HEK293 (cell line): Measurements from ENCODE around the gene DCHS2.

Source experiments
- CTCF ChIA-PET: fragments of 350-600 bp; formaldehyde crosslinking; extraction: SDS; loops from one replicate; lab custom pipeline; 2021; ENCODE audit warnings: antibody characterized with exemption; lab: Yijun Ruan, JAX
- POLR2A ChIA-PET: fragments of 300-600 bp; formaldehyde crosslinking; extraction: SDS; loops from one replicate; lab custom pipeline; 2020; ENCODE audit warnings: antibody characterized with exemption, inconsistent platforms; lab: Yijun Ruan, JAX
- H3K27ac ChIP-seq: fragments of 200-500 bp; sonication (Bioruptor generic); 2 replicates; pipeline ENCODE4 v1.5.1; 2014; ENCODE audit warnings: low read depth, low read length, control low read depth, inconsistent platforms; ENCODE audit errors: extremely low read depth
- H3K36me3 ChIP-seq, 2 experiments: fragments of 200-500 bp in 1 of 2; sonication (Bioruptor generic) in 1 of 2; 1 replicate in 1 of 2; 2 replicates in 1 of 2; pipeline ENCODE4 v1.5.1; 2014 to 2017; ENCODE audit warnings: inconsistent platforms in 2 of 2, low read length in 2 of 2; ENCODE audit not compliant: control insufficient read depth in 2 of 2, insufficient read depth in 1 of 2
- H3K4me1 ChIP-seq: fragments of 200-500 bp; sonication (Bioruptor generic); 2 replicates; pipeline ENCODE4 v1.5.1; 2014; ENCODE audit warnings: mild to moderate bottlenecking, low read length, inconsistent platforms; ENCODE audit not compliant: control insufficient read depth, insufficient read depth
- H3K4me3 ChIP-seq: 2 replicates; pipeline ENCODE4 v1.5.1; 2011; ENCODE audit warnings: low read depth, mild to moderate bottlenecking, control low read depth, low read length, moderate library complexity
- H3K9me3 ChIP-seq: fragments of 200-500 bp; sonication (Bioruptor generic); 2 replicates; pipeline ENCODE4 v1.5.1; 2014; ENCODE audit warnings: low read depth, low read length, inconsistent platforms; ENCODE audit not compliant: control insufficient read depth, insufficient read depth
- BCL11A ChIP-seq: fragments of 450-650 bp; formaldehyde crosslinking; IDR thresholded peaks from 2 replicates; pipeline ENCODE4 v1.5.1; 2016; ENCODE audit warnings: low read depth, missing biosample characterization, missing genetic modification characterization
- HIC1 ChIP-seq: fragments of 450-650 bp; formaldehyde crosslinking; IDR thresholded peaks from 2 replicates; pipeline ENCODE4 v1.5.1; 2016; ENCODE audit warnings: missing biosample characterization, missing genetic modification characterization
- KLF10 ChIP-seq: fragments of 450-650 bp; IDR thresholded peaks from 2 replicates; pipeline ENCODE4 v1.5.1; 2018; ENCODE audit warnings: missing biosample characterization, mild to moderate bottlenecking, missing genetic modification characterization
- KLF7 ChIP-seq: fragments of 450-650 bp; formaldehyde crosslinking; IDR thresholded peaks from 2 replicates; pipeline ENCODE4 v1.5.1; 2016; ENCODE audit warnings: missing biosample characterization, missing genetic modification characterization, borderline replicate concordance
- OSR2 ChIP-seq: fragments of 450-650 bp; formaldehyde crosslinking; IDR thresholded peaks from 2 replicates; pipeline ENCODE4 v1.5.1; 2016; ENCODE audit warnings: missing biosample characterization, missing genetic modification characterization
- SP7 ChIP-seq: fragments of 450-650 bp; formaldehyde crosslinking; IDR thresholded peaks from 2 replicates; pipeline ENCODE4 v1.5.1; 2016; ENCODE audit warnings: missing biosample characterization, missing genetic modification characterization
- YY2 ChIP-seq: fragments of 450-650 bp; formaldehyde crosslinking; IDR thresholded peaks from 2 replicates; pipeline ENCODE4 v1.5.1; 2016; ENCODE audit warnings: missing biosample characterization, missing genetic modification characterization
- ZBTB20 ChIP-seq: fragments of 450-650 bp; formaldehyde crosslinking; IDR thresholded peaks from 2 replicates; pipeline ENCODE4 v1.5.1; 2016; ENCODE audit warnings: missing biosample characterization, missing genetic modification characterization
- ZNF114 ChIP-seq: fragments of 450-650 bp; formaldehyde crosslinking; IDR thresholded peaks from 2 replicates; pipeline ENCODE4 v1.5.0; 2017; ENCODE audit warnings: missing biosample characterization, missing genetic modification characterization
- ZNF121 ChIP-seq: fragments of 450-650 bp; formaldehyde crosslinking; IDR thresholded peaks from 2 replicates; pipeline ENCODE4 v1.5.1; 2016; ENCODE audit warnings: missing biosample characterization, missing genetic modification characterization
- ZNF155 ChIP-seq: fragments of 450-650 bp; formaldehyde crosslinking; IDR thresholded peaks from 2 replicates; pipeline ENCODE4 v1.5.1; 2016; ENCODE audit warnings: missing biosample characterization, missing genetic modification characterization
- ZNF214 ChIP-seq: fragments of 450-650 bp; formaldehyde crosslinking; IDR thresholded peaks from 2 replicates; pipeline ENCODE4 v1.5.1; 2017; ENCODE audit warnings: missing biosample characterization, mild to moderate bottlenecking, missing genetic modification characterization, borderline replicate concordance
- ZNF239 ChIP-seq: fragments of 450-650 bp; formaldehyde crosslinking; IDR thresholded peaks from 2 replicates; pipeline ENCODE4 v1.5.1; 2016; ENCODE audit warnings: missing biosample characterization, missing genetic modification characterization
- ZNF24 ChIP-seq: fragments of 450-650 bp; formaldehyde crosslinking; IDR thresholded peaks from 2 replicates; pipeline ENCODE4 v1.5.1; 2016; ENCODE audit warnings: missing biosample characterization, missing genetic modification characterization
- ZNF274 ChIP-seq, 2 experiments: fragments of 200-500 bp in 1 of 2; fragments of 450-650 bp in 1 of 2; sonication (Bioruptor generic) in 1 of 2; formaldehyde crosslinking in 1 of 2; IDR thresholded peaks; 2 replicates each; pipeline versions ENCODE4 v1.5.1 to v1.6.1; 2014 to 2016; ENCODE audit warnings: borderline replicate concordance in 1 of 2, inconsistent platforms in 1 of 2, low read length in 1 of 2, missing biosample characterization in 1 of 2, missing genetic modification characterization in 1 of 2
- ZNF280C ChIP-seq: fragments of 450-650 bp; formaldehyde crosslinking; IDR thresholded peaks from 2 replicates; pipeline ENCODE4 v1.5.1; 2016; ENCODE audit warnings: missing biosample characterization, missing genetic modification characterization
- ZNF324 ChIP-seq: fragments of 450-650 bp; formaldehyde crosslinking; IDR thresholded peaks from 2 replicates; pipeline ENCODE4 v1.5.1; 2016; ENCODE audit warnings: missing biosample characterization, missing genetic modification characterization
- ZNF350 ChIP-seq: fragments of 450-650 bp; formaldehyde crosslinking; IDR thresholded peaks from 2 replicates; pipeline ENCODE4 v1.5.0; 2017; ENCODE audit warnings: missing biosample characterization, mild to moderate bottlenecking, missing genetic modification characterization
- ZNF354C ChIP-seq: fragments of 450-650 bp; formaldehyde crosslinking; IDR thresholded peaks from 2 replicates; pipeline ENCODE4 v1.5.1; 2016; ENCODE audit warnings: missing biosample characterization, missing genetic modification characterization, low read depth, borderline replicate concordance
- ZNF366 ChIP-seq: fragments of 450-650 bp; formaldehyde crosslinking; conservative IDR thresholded peaks from 2 replicates; pipeline ENCODE4 v1.5.1; 2016; ENCODE audit warnings: missing biosample characterization, missing genetic modification characterization
- ZNF510 ChIP-seq: fragments of 450-650 bp; formaldehyde crosslinking; IDR thresholded peaks from 2 replicates; pipeline ENCODE4 v1.5.1; 2018; ENCODE audit warnings: mild to moderate bottlenecking, missing genetic modification characterization, missing biosample characterization; ENCODE audit not compliant: insufficient replicate concordance
- ZNF530 ChIP-seq: fragments of 450-650 bp; formaldehyde crosslinking; IDR thresholded peaks from 2 replicates; pipeline ENCODE4 v1.5.1; 2016; ENCODE audit warnings: low read depth, missing biosample characterization, missing genetic modification characterization
- ZNF600 ChIP-seq: fragments of 450-650 bp; formaldehyde crosslinking; IDR thresholded peaks from 2 replicates; pipeline ENCODE4 v1.5.1; 2016; ENCODE audit warnings: missing biosample characterization, missing genetic modification characterization
- ZNF623 ChIP-seq: fragments of 450-650 bp; formaldehyde crosslinking; IDR thresholded peaks from 2 replicates; pipeline ENCODE4 v1.5.1; 2016; ENCODE audit warnings: missing biosample characterization, missing genetic modification characterization
- ZNF777 ChIP-seq: fragments of 450-650 bp; formaldehyde crosslinking; IDR thresholded peaks from 2 replicates; pipeline ENCODE4 v1.5.1; 2017; ENCODE audit warnings: missing biosample characterization, missing genetic modification characterization, borderline replicate concordance
- TF ChIP-seq, protein P1 (sequence below): fragments of 450-650 bp; formaldehyde crosslinking; IDR thresholded peaks from 2 replicates; pipeline ENCODE4 v1.5.1; 2016; ENCODE audit warnings: missing biosample characterization, missing genetic modification characterization
- TF ChIP-seq, protein P2 (sequence below): fragments of 450-650 bp; formaldehyde crosslinking; IDR thresholded peaks from 2 replicates; pipeline ENCODE4 v1.5.1; 2016; ENCODE audit warnings: missing biosample characterization, missing genetic modification characterization

The DCHS2 gene

DNA sequence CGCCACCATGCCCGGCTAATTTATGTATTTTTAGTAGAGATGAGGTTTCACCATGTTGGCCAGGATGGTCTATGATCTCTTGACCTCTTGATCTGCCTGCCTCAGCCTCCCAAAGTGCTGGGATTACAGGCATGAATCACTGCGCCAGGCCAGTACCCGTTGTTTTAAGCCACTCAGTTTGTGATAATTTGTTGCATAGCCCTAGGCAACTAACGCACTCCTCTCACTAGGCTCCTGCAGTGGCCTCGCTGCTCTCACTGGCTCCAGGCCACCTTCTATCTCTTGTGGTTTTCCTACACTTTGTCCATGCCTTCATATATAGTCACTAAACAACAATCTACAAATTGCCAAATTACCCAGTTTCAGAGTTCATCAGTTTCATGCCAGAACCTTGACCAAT lies 58.1 kb downstream of the DCHS2 start:
- no peak for TF ChIP-seq ZNF354C (tag by site-specific recombination)
- Histone ChIP-seq H3K4me1 (no peaks in the 10 kb centered on the region), H3K27ac (no peak overlapping the region), H3K36me3 (no peaks in the 10 kb centered on the region), H3K4me3 (no peak overlapping the region), H3K9me3 (no peaks in the 10 kb centered on the region)
- POLR2A ChIA-PET: no interaction called here
- CTCF ChIA-PET: interaction anchor here (0.7 kb wide), 1 partner anchor 36 kb away, joined by 3 read pairs; no protein-coding TSS in a partner anchor

DNA sequence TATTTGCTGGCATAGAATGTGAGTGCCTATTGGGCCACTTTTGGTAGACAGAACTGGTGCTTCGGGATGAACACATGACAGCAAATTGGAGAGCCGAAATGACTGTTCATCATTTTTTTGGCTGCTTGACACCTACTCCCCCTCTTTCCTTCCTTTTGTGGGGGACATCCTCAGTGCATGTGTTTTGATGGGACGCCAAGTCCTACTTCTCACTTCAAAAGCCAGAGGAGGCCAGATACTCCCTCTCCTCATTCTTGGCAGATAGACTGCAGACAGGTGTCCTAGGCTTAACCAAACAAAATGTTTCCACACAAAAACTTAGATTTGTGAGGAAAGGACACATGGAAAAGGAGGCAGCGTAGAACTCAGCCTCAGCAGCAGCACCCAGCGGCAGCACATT lies 62.4 kb downstream of the DCHS2 start:
- ChIA-PET POLR2A (no interaction called here), CTCF (no interaction called here)
- H3K27ac ChIP-seq: no peak overlapping the region
- TF ChIP-seq BCL11A (tag by site-specific recombination) (no peak), ZBTB20 (tag by site-specific recombination) (no peak), ZNF777 (no peak), ZNF121 (no peak), SP7 (tag by site-specific recombination) (no peak), KLF10 (tag by site-specific recombination) (no peak), ZNF155 (no peak), ZNF350 (tag by site-specific recombination) (no peak), KLF7 (tag by site-specific recombination) (no peak), ZNF24 (tag by site-specific recombination) (no peak), ZNF510 (tag by site-specific recombination) (no peak), HIC1 (tag by site-specific recombination) (no peak), YY2 (tag by site-specific recombination) (no peak), ZNF600 (tag by site-specific recombination) (no peak), OSR2 (tag by site-specific recombination) (no peak), ZNF324 (tag by site-specific recombination) (no peak), ZNF274 (IDR thresholded peaks at IDR 0.05; ENCODE audit: low read length) (no peak), ZNF274 (tag by site-specific recombination; IDR thresholded peaks at IDR 0.05; ENCODE audit: borderline replicate concordance) (no peak), ZNF366 (tag by site-specific recombination) (no peak)
- no peaks in the 10 kb centered on the region for H3K9me3 ChIP-seq
- H3K4me1 ChIP-seq: no peaks in the 10 kb centered on the region
- H3K36me3 ChIP-seq: no peaks in the 10 kb centered on the region
- no peak overlapping the region for H3K4me3 ChIP-seq

- H3K9me3 ChIP-seq: no peaks in the 10 kb centered on the region
- no peaks in the 10 kb centered on the region for H3K4me1 ChIP-seq
- no peaks in the 10 kb centered on the region for H3K36me3 ChIP-seq
- CTCF ChIA-PET: no interaction called here
- H3K4me3 ChIP-seq: no peak overlapping the region
- H3K27ac ChIP-seq: no peak overlapping the region
- POLR2A ChIA-PET: no interaction called here
- TF ChIP-seq ZNF530 (no peak), ZNF280C (tag by site-specific recombination) (no peak), ZNF239 (tag by site-specific recombination) (no peak), ZNF623 (tag by site-specific recombination) (no peak), ZNF214 (tag by site-specific recombination) (no peak), ZNF114 (tag by site-specific recombination) (no peak)
- TF ChIP-seq, protein P1, sequence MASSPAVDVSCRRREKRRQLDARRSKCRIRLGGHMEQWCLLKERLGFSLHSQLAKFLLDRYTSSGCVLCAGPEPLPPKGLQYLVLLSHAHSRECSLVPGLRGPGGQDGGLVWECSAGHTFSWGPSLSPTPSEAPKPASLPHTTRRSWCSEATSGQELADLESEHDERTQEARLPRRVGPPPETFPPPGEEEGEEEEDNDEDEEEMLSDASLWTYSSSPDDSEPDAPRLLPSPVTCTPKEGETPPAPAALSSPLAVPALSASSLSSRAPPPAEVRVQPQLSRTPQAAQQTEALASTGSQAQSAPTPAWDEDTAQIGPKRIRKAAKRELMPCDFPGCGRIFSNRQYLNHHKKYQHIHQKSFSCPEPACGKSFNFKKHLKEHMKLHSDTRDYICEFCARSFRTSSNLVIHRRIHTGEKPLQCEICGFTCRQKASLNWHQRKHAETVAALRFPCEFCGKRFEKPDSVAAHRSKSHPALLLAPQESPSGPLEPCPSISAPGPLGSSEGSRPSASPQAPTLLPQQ: no peak
- TF ChIP-seq, protein P2, sequence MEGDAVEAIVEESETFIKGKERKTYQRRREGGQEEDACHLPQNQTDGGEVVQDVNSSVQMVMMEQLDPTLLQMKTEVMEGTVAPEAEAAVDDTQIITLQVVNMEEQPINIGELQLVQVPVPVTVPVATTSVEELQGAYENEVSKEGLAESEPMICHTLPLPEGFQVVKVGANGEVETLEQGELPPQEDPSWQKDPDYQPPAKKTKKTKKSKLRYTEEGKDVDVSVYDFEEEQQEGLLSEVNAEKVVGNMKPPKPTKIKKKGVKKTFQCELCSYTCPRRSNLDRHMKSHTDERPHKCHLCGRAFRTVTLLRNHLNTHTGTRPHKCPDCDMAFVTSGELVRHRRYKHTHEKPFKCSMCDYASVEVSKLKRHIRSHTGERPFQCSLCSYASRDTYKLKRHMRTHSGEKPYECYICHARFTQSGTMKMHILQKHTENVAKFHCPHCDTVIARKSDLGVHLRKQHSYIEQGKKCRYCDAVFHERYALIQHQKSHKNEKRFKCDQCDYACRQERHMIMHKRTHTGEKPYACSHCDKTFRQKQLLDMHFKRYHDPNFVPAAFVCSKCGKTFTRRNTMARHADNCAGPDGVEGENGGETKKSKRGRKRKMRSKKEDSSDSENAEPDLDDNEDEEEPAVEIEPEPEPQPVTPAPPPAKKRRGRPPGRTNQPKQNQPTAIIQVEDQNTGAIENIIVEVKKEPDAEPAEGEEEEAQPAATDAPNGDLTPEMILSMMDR (tag by site-specific recombination): no peak
These were observed 64.5 kb downstream of the DCHS2 start for GRCh38 chr4:154427149-154427548.
